K562 (cell line): Measurements from ENCODE around the gene CLSTN1. TPM values are rescaled to one million over a fixed set of nuclear protein-coding genes. Genes with fewer than 3 reads are reported as not detected.
A peak's percentile ranks its signal among the peaks of the same experiment; 100 is the strongest.

Experiments
- ATAC-seq: fragments of 200-7000 bp; cut with Tn5 transposase; 3 replicates; pipeline ENCODE4 v1.9.1; 2020; ENCODE audit warnings: moderate library complexity
- BruUV-seq: library from RNA; stranded (reverse); fragments of 400-500 nt; replicated peaks from 2 replicates; lab custom pipeline; 2021; lab: Mats Ljungman, UMichigan
- CTCF ChIA-PET: fragments of 300-600 bp; formaldehyde crosslinking; extraction: SDS; loops from one replicate; lab custom pipeline; 2021; ENCODE audit warnings: low intra/inter-chr PET ratio; lab: Yijun Ruan, JAX
- POLR2A ChIA-PET: fragments of 300-600, 350-650 bp; sonication (Branson Sonifier 250); formaldehyde crosslinking; extraction: SDS; loops from one replicate; lab custom pipeline; 2021; ENCODE audit warnings: antibody characterized with exemption, inconsistent platforms; lab: Yijun Ruan, JAX
- DNase-seq, 4 experiments: peaks; one replicate each; pipeline versions ENCODE4 v3.0.0 to v3.0.0-alpha.2; 2011 to 2018; ENCODE audit warnings: low spot score in 3 of 4, mixed read lengths in 3 of 4; ENCODE audit errors: extremely low read depth in 1 of 4
- FAIRE-seq: peaks from 2 replicates; lab custom pipeline; 2011; peaks lifted over from hg19 to GRCh38; lab: Jason Lieb, UNC
- H2AFZ ChIP-seq: 2 replicates; pipeline ENCODE4 v1.6.0; 2011; ENCODE audit warnings: low read depth, low read length, control low read depth, inconsistent platforms
- H3K27ac ChIP-seq: fragments of 200-600 bp; 3 replicates; pipeline ENCODE4 v1.8.0; 2011; ENCODE audit warnings: low read depth, mild to moderate bottlenecking, control low read depth, inconsistent platforms, low read length, moderate library complexity, mixed read lengths; ENCODE audit errors: extremely low read depth
- H3K27me3 ChIP-seq, 2 experiments: fragments of 300-600 bp in 1 of 2; 2 replicates in 1 of 2; 3 replicates in 1 of 2; pipeline versions ENCODE4 v1.6.0 to v1.8.0; 2011; ENCODE audit warnings: inconsistent platforms in 2 of 2, low read length in 2 of 2, mild to moderate bottlenecking in 1 of 2, mixed read lengths in 1 of 2, moderate library complexity in 1 of 2; ENCODE audit not compliant: control insufficient read depth in 2 of 2, insufficient read depth in 2 of 2
- H3K36me3 ChIP-seq: fragments of 300-600 bp; 3 replicates; pipeline ENCODE4 v1.8.0; 2011; ENCODE audit warnings: mild to moderate bottlenecking, low read length, inconsistent platforms; ENCODE audit not compliant: control insufficient read depth, insufficient read depth
- H3K4me1 ChIP-seq, 2 experiments: fragments of 200-600 bp in 1 of 2; replicated peaks in 1 of 2; 2 replicates in 1 of 2; 3 replicates in 1 of 2; pipeline versions ENCODE4 v1.5.1 to v1.8.0; 2011; ENCODE audit warnings: inconsistent platforms in 2 of 2, low read length in 2 of 2, mild to moderate bottlenecking in 1 of 2, mixed read lengths in 1 of 2, moderate library complexity in 1 of 2; ENCODE audit not compliant: control insufficient read depth in 2 of 2, insufficient read depth in 2 of 2
- H3K4me2 ChIP-seq: 2 replicates; pipeline ENCODE4 v1.6.1; 2011; ENCODE audit warnings: low read length, control low read depth, inconsistent platforms, mixed read lengths; ENCODE audit not compliant: insufficient read depth
- H3K4me3 ChIP-seq: fragments of 200-600 bp; sonication (generic), shearing (Covaris generic); 2 replicates; pipeline ENCODE4 v1.5.1; 2016; ENCODE audit warnings: control low read depth, inconsistent platforms
- H3K79me2 ChIP-seq: fragments of 200-600 bp; 3 replicates; pipeline ENCODE4 v1.8.0; 2011; ENCODE audit warnings: low read length, inconsistent platforms; ENCODE audit not compliant: control insufficient read depth, insufficient read depth
- H3K9ac ChIP-seq, 2 experiments: 2 replicates each; pipeline versions ENCODE4 v1.6.0 to v1.6.1; 2011; ENCODE audit warnings: low read depth in 2 of 2, low read length in 2 of 2, control low read depth in 1 of 2, inconsistent platforms in 1 of 2, mild to moderate bottlenecking in 1 of 2, mixed read lengths in 1 of 2; ENCODE audit not compliant: insufficient read depth in 1 of 2
- H3K9me1 ChIP-seq: one replicate; pipeline ENCODE4 v1.6.0; 2011; ENCODE audit warnings: inconsistent platforms, mild to moderate bottlenecking, low read length, moderate library complexity; ENCODE audit not compliant: control insufficient read depth, insufficient read depth
- H3K9me3 ChIP-seq: replicated peaks from 2 replicates; pipeline ENCODE4 v1.5.1; 2011; ENCODE audit warnings: low read depth, low read length, inconsistent platforms; ENCODE audit not compliant: control insufficient read depth, insufficient read depth
- H4K20me1 ChIP-seq: replicated peaks from 2 replicates; pipeline ENCODE4 v1.6.1; 2011; ENCODE audit warnings: low read length, inconsistent platforms, mixed read lengths; ENCODE audit not compliant: control insufficient read depth, insufficient read depth
- FOXP1 ChIP-seq: sonication (generic); formaldehyde crosslinking; IDR thresholded peaks from 2 replicates; pipeline ENCODE4 v1.8.0; 2022; ENCODE audit warnings: mild to moderate bottlenecking, missing genetic modification reagents
- NR1H2 ChIP-seq: sonication (generic); formaldehyde crosslinking; IDR thresholded peaks from 2 replicates; pipeline ENCODE4 v1.4.0; 2020; ENCODE audit warnings: mild to moderate bottlenecking, missing genetic modification reagents
- POLR2A ChIP-seq: fragments of 450-650 bp; conservative IDR thresholded peaks from 2 replicates; pipeline ENCODE4 v1.6.1; 2016
- ZNF395 ChIP-seq: fragments of 200-800 bp; sonication (Bioruptor generic); IDR thresholded peaks from 2 replicates; pipeline ENCODE4 v1.6.1; 2017; ENCODE audit warnings: missing genetic modification characterization, missing compliant biosample characterization
- WGBS: fragments of 100-300 bp; shearing (Covaris generic); methylation state at CpG from one replicate; pipeline ENCODE4 v1.1.6; 2016; ENCODE audit warnings: low coverage, mixed read lengths; ENCODE audit not compliant: insufficient coverage; ENCODE audit errors: missing lambda C conversion rate; 5-methylcytosine and 5-hydroxymethylcytosine counted together
- in situ Hi-C: fragments of 300-500 bp; cut with MboI; formaldehyde crosslinking; loops from 4 replicates; pipeline ENCODE4 v1.15.0; 2018; ENCODE audit warnings: inconsistent platforms, mixed read lengths
- intact Hi-C: fragments of 100-400 bp; cut with micrococcal nuclease; formaldehyde crosslinking; loops from 2 replicates; pipeline ENCODE4 v1.14.2; 2022
- polyA plus RNA-seq, 8 experiments: library from polyadenylated mRNA; depleted of rRNA in 4 of 8; stranded (reverse) in 5 of 8; unstranded in 3 of 8; fragments of >200 nt; fragmentation: Nextera tagmentation in 2 of 8; fragmentation: Illumina TruSeq in 1 of 8; extraction: Ambion mirVana in 2 of 8; extraction: Trizol in 1 of 8; gene quantifications; 2 replicates each; pipeline versions ENCODE4 v1.2.1 to v1.2.3, GENCODE V29; 2011 to 2014; ENCODE audit warnings: inconsistent platforms in 1 of 8, missing spikeins in 1 of 8
- total RNA-seq, 7 experiments: library from RNA; depleted of rRNA in 6 of 7; stranded (reverse); fragments of >200 nt in 6 of 7; fragmentation: Illumina TruSeq in 2 of 7; extraction: Trizol in 2 of 7; gene quantifications; 2 replicates each; pipeline versions ENCODE4 v1.2.1 to v1.2.3, GENCODE V29; 2011 to 2021; ENCODE audit warnings: low replicate concordance in 1 of 7
- TF ChIP-seq, protein P1 (sequence below): sonication (generic); formaldehyde crosslinking; IDR thresholded peaks from 2 replicates; pipeline ENCODE4 v1.8.0; 2023; ENCODE audit warnings: missing genetic modification reagents, mild to moderate bottlenecking, borderline replicate concordance

The CLSTN1 gene
- total and polyA plus RNA-seq, 9 of the 15 experiments (the other 6 are each of a cell fraction or from before 2014, with no cell fraction given): 1.1 to 32.5 (median 13.3) TPM

- no peak for TF ChIP-seq ZNF395 (CRISPR knock-in tag)
These were observed 123.4 kb downstream of the CLSTN1 start (continued) for GRCh38 chr1:9700340-9700739.

DNA sequence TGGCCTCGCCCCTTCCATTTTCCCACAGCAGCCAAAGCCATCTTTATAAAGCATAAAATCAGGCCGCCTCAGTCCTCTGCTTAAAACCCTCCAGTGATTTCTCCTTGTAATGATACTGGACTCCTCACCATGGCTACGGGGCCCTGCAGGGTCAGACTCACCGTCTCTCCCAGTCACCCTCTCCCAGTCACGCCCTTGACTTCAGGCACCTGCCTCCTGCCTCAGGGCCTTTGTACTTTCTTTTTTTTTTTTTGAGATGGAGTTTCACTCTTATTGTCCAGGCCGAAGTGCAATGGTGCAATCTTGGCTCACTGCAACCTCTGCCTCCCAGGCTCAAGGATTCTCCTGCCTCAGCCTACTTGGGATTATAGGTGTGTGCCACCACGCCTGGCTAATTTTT lies 124.4 kb downstream of the CLSTN1 start:
- Histone ChIP-seq H3K9me3 (no peaks in the 10 kb centered on the region), H2AFZ (no peak overlapping the region), H3K27ac (no peak overlapping the region), H3K27me3 (no peaks in the 10 kb centered on the region), H3K4me2 (no peak overlapping the region), H3K36me3 (no peaks in the 10 kb centered on the region), H3K4me3 (no peak overlapping the region), H3K4me1 (peaks cover 0 to 3% of the 10 kb centered on the region in 2 experiments; a peak in 3 of 5 replicates), H4K20me1 (no peaks in the 10 kb centered on the region), H3K9ac (no peak overlapping the region), H3K9me1 (no peaks in the 10 kb centered on the region), H3K79me2 (no peaks in the 10 kb centered on the region)
- ChIA-PET CTCF (no interaction called here), POLR2A (no interaction called here)
- in situ Hi-C loops (no loop called here), intact Hi-C loops (no loop called here)
- DNase-seq (peak in 1 of 4 experiments; percentile 3), FAIRE-seq (no peak), ATAC-seq (no peak)
- no TSS peak for BruUV-seq
- WGBS: 43% methylated on average over 7 of the region's 7 CpGs
- TF ChIP-seq, protein P1, sequence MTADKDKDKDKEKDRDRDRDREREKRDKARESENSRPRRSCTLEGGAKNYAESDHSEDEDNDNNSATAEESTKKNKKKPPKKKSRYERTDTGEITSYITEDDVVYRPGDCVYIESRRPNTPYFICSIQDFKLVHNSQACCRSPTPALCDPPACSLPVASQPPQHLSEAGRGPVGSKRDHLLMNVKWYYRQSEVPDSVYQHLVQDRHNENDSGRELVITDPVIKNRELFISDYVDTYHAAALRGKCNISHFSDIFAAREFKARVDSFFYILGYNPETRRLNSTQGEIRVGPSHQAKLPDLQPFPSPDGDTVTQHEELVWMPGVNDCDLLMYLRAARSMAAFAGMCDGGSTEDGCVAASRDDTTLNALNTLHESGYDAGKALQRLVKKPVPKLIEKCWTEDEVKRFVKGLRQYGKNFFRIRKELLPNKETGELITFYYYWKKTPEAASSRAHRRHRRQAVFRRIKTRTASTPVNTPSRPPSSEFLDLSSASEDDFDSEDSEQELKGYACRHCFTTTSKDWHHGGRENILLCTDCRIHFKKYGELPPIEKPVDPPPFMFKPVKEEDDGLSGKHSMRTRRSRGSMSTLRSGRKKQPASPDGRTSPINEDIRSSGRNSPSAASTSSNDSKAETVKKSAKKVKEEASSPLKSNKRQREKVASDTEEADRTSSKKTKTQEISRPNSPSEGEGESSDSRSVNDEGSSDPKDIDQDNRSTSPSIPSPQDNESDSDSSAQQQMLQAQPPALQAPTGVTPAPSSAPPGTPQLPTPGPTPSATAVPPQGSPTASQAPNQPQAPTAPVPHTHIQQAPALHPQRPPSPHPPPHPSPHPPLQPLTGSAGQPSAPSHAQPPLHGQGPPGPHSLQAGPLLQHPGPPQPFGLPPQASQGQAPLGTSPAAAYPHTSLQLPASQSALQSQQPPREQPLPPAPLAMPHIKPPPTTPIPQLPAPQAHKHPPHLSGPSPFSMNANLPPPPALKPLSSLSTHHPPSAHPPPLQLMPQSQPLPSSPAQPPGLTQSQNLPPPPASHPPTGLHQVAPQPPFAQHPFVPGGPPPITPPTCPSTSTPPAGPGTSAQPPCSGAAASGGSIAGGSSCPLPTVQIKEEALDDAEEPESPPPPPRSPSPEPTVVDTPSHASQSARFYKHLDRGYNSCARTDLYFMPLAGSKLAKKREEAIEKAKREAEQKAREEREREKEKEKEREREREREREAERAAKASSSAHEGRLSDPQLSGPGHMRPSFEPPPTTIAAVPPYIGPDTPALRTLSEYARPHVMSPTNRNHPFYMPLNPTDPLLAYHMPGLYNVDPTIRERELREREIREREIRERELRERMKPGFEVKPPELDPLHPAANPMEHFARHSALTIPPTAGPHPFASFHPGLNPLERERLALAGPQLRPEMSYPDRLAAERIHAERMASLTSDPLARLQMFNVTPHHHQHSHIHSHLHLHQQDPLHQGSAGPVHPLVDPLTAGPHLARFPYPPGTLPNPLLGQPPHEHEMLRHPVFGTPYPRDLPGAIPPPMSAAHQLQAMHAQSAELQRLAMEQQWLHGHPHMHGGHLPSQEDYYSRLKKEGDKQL (CRISPR knock-in tag): no peak
- TF ChIP-seq FOXP1 (CRISPR knock-in tag) (no peak), POLR2A (no peak), NR1H2 (CRISPR knock-in tag) (no peak)
